HT-29 (cell line): ENCODE measurements around the gene FUT8. TPM values are rescaled to one million over a fixed set of nuclear protein-coding genes. Genes with fewer than 3 reads are reported as not detected.

Source experiments
- DNase-seq: peaks from one replicate; pipeline ENCODE4 v3.0.0-alpha.2; 2015; ENCODE audit warnings: low spot score
- small RNA-seq: library from RNA; depleted of rRNA; stranded (forward); fragments of <200 nt; gene quantifications from one replicate; pipeline ENCODE3, GENCODE V24; 2014
- total RNA-seq: library from RNA; depleted of rRNA; stranded (reverse); fragments of >200 nt; shearing (Covaris generic); gene quantifications from 2 replicates; pipeline ENCODE4 v1.2.3, GENCODE V29; 2014

The FUT8 gene
- total RNA-seq, 1 experiment from 2014 or later: 2.9 TPM

GRCh38 chr14:65771271-65771670, 358.7 kb downstream of the FUT8 start:
- no peak for DNase-seq

- no peak for DNase-seq
These were observed 359.9 kb downstream of the FUT8 start for GRCh38 chr14:65772466-65772865.

- DNase-seq: no peak
These were observed 360.5 kb downstream of the FUT8 start for GRCh38 chr14:65772921-65773574.

- no peak for DNase-seq
These were observed 361.5 kb downstream of the FUT8 start for GRCh38 chr14:65774041-65774440.

DNA sequence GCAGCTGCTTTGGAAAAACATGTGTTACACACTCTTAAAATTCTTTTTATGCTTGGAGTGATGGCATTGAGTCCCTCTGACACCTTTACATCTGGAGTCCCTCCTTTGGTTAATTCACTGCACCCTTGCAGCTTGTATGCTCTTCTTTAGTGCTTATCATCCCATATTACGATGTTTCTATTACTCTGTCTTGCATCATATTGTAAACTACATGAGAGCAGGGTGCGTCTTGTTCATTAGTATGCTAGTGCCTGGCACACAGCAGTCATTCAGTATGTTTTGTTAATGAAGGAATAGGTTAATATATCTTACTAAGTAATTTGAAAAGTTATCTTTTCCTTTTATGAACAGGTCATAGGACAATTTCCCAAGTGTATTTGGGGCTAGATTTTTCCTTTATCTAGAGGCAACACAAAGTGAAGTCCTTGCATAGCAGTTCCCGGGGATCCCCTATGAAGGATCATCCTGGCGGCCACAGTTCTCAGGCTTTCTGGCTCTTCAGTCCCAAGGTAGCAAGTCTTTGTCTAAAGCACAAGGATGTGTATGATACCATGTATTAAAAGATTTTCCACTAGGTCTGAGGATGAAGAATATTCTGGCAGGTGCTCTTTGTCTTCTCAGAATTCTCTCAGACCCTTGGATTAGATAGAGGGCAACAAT, 363.8 kb downstream of the FUT8 start:
- no peak for DNase-seq

GRCh38 chr14:65780566-65780965, 368.0 kb downstream of the FUT8 start:
- no peak for DNase-seq

DNA sequence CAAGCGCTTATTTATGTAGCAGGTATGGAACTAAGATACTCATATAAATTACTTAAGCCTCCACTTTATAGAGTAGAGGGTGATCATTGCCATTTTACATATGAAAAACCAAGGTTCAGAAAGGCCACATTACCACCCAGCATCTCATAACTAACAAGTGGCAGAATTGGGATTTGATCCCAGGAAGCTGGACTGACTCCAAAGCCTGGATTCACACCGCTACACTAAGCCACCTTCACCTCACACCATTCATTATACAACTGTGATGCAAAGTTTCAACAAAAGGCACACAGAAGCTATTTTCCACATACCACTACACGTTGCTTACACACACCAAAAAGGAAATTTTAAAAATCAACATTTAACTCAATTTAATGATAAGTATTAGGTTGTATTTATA, 370.6 kb downstream of the FUT8 start:
- no peak for DNase-seq

DNA sequence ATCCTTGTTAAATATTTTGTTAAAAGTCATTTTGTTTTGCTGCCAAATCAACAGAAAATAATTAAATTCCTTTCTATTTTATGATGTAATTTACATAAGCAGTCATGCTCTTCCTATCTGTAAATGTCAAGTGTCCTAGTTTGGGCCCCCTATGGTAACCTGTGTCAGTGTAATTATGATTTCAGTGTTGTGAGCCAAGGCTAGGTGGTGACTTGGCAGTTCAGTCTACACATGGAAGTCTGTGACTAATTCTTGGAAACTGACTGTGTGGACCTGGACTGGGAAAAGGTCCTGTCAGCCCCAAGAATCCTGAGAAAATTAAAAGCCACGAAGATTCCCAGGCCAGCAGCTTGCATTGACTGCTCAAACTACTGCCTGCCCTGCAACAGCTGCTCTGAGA, 371.0 kb downstream of the FUT8 start:
- no peak for DNase-seq

GRCh38 chr14:65784574-65784973, 372.0 kb downstream of the FUT8 start:
- DNase-seq: no peak

DNA sequence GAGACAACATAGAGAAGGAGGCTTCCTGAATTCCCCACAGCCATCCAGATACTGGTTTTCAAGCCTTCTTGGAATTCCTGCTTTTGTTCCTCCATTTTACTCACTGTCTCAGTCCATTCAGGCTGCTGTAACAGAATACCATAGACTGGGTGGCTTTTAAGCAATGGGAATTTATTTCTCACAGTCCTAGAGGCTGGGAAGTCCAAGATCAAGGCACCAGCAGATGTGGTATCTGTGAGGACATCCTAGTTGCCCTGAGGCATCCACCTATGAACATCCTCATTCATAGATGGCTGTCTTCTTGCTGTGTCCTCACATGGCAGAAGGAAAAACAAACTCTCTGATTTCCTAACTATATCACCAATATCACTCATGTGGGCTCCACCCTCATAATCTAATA, 374.9 kb downstream of the FUT8 start:
- DNase-seq: no peak

- DNase-seq: no peak
These were observed 376.3 kb downstream of the FUT8 start for GRCh38 chr14:65788876-65789275.

DNA sequence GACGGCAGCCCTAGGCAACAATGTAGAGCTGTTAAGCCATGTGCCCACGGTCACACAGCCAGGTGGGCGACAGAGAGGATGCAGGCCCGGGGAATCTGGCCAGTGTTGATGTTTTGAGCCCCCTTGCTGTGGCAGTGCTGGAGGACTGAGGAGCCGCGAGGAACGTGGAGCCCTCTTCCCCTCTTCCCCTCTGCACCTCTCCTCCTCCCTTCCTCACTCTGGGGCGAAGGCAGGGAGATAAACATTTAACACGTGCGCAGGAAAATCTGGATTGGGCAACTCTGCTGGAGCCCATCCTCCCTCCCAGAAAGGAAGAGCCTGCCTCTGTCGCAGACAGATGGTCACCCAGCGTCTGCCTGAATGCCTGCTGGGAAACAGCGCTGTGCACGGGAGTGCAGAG, 376.8 kb downstream of the FUT8 start:
- DNase-seq: no peak

DNA sequence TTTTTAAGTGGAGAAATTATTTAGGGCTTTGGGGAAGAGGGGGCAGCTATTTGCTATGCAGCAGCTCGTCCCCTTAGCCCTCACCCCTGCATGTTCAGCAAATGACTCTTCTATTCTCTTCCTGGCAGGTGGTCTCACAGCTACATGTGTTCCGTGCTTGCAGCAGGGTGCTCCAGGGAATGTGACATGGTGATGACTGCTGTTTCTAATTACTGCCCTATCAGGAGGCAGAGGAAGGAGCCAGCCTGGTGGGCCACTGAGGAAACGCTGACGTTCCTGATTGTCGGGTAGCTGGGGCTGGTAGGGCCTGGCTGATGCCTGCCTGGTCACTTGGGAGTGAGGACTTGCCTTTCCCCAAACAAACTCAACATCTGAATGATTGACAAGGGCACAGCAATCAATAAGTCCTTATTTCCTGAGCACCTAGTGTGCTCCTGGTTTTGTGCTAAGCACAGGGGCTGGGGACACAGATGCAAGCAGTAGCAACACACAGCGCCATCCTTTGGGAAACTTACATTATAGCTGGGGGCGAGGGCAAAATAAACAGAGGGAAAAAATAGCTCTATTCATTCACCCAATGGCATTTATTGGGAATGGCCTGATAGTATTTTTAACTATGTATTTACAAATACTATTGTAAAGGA, 377.8 kb downstream of the FUT8 start:
- no peak for DNase-seq

DNA sequence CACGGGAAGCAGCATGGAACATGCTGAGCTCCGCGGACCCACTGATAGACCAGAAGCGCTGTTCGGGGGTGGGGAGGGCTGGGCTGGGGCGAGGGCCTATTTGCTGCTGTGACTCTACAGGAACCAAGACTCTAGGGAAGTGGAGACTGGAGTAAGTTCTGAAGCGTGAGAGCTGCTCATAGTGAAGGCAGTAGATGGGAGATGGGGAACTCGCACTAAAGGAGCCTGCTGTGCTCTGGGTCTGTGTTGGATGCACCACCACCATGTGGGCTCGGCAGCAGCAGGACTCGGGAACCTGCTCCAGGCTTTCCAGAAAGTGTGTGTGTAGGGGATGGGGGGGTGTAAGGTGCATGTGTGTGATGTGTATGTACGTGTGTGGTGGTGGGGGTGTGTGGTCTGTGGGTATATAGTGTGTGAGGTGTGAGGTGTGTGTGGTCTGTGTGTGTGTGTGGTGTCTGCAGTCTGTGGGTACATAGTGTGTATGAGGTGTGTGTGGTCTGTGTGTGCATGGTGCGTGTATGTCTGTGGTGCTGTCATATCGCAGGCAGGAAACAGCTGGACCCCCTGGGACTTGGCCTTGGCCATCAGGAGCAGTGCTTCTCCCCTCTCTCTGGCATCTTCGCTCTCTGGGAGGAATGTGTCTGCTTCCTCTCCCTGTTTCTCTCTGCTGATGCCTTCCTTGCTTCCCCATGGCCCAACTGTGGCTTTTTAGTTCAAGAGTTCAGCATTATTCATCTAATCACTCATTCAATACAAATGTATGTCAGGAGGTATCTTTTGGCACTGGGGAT, 378.9 kb downstream of the FUT8 start:
- no peak for DNase-seq

DNA sequence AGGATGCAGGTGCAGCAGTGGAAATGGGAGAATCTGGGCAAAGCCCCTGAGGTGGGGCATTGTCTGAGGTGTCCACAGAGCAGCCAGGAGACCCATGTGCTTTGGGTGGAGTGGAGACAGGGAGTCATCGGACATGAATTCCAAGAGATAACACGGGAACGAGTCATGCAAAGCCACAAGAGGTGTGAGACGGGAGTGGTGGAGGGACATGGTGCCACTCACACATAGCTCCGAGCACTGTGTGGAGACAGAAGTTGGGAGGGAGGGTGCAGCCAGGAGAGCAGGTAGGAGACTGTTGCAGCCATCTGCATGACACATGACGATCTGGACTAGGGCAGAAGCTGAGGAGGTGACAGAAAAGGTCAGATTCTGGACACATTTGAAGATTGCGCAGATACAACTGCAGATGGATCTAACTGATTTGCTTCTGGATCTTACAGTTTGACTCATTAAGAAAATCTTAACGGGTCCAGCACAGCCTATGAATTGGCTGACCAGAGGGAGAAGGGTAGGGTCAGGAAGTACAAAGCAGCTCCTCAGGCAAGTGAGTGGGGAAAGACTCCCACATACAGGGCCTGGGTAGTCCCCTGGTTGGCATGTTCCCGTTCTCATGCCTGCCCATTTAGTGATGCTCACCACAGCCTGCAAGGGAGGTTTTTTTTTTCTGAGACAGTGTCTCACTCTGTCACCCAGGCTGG, 379.8 kb downstream of the FUT8 start:
- DNase-seq: no peak

Small RNAs within 50 kb of the gene (small RNA-seq; reads per million reads assigned to genes)
- gene MIR625: not detected
